Uterus (tissue), 4 donors: ENCODE data around the gene CPLX1. TPM values are rescaled to one million over a fixed set of nuclear protein-coding genes. Genes with fewer than 3 reads are reported as not detected.

Experiments used
- DNase-seq, 2 donors: peaks; one replicate each; pipeline ENCODE4 v3.0.0-alpha.2; 2019 to 2020
- H3K27ac ChIP-seq, 2 donors: fragments of 200-600 bp; sonication (generic); 1 replicate in 1 of 2; 2 replicates in 1 of 2; pipeline ENCODE4 v1.5.1; 2016 to 2018
- H3K27me3 ChIP-seq, 2 donors: fragments of 200-600 bp; sonication (generic); one replicate each; pipeline ENCODE4 v1.5.1; 2018 to 2019; ENCODE audit warnings: control low read depth in 1 of 2
- H3K36me3 ChIP-seq, 2 donors: fragments of 200-600 bp; sonication (generic); one replicate each; pipeline ENCODE4 v1.5.1; 2019; ENCODE audit warnings: control low read depth in 1 of 2
- H3K4me1 ChIP-seq, 2 donors: fragments of 200-600 bp; sonication (generic); one replicate each; pipeline ENCODE4 v1.5.1; 2018 to 2019; ENCODE audit warnings: control low read depth in 1 of 2
- H3K4me3 ChIP-seq, 2 donors: fragments of 200-600 bp; sonication (generic); 1 replicate in 1 of 2; 2 replicates in 1 of 2; pipeline ENCODE4 v1.5.1; 2018 to 2019; ENCODE audit warnings: mild to moderate bottlenecking in 1 of 2
- H3K9me3 ChIP-seq, 2 donors: fragments of 200-600 bp; sonication (generic); one replicate each; pipeline ENCODE4 v1.5.1; 2019; ENCODE audit warnings: control low read depth in 1 of 2
- POLR2A ChIP-seq, 2 donors: fragments of 450-650 bp; IDR thresholded peaks; one replicate each; pipeline ENCODE4 v1.6.1; 2016; ENCODE audit warnings: antibody characterized with exemption in 2 of 2, mild to moderate bottlenecking in 1 of 2, moderate library complexity in 1 of 2
- intact Hi-C: fragments of 100-400 bp; cut with DNase I; formaldehyde crosslinking; loops from one replicate; pipeline ENCODE4 v1.15.1; 2023; ENCODE audit warnings: low total_unique reads
- total RNA-seq, 4 donors: library from RNA; depleted of rRNA in 3 of 4; stranded (reverse); fragments of >200 nt in 3 of 4; gene quantifications; one replicate each; pipeline versions ENCODE4 v1.1.0 to v1.2.4, GENCODE V29; 2014 to 2023
- TF ChIP-seq, protein P1 (sequence below), 4 experiments: fragments of 200-600 bp in 2 of 4; fragments of 450-650 bp in 2 of 4; sonication (generic) in 2 of 4; IDR thresholded peaks; one replicate each; pipeline ENCODE4 v1.5.1; 2016 to 2019; ENCODE audit warnings: antibody characterized with exemption in 4 of 4, mild to moderate bottlenecking in 2 of 4, moderate library complexity in 1 of 4
- donor health status: DM: yes; HTN: yes; CAD: no.

Gene CPLX1
- total RNA-seq, 4 donors from 2014 or later = 0.14 to 15.1 (median 2.0) TPM

DNA sequence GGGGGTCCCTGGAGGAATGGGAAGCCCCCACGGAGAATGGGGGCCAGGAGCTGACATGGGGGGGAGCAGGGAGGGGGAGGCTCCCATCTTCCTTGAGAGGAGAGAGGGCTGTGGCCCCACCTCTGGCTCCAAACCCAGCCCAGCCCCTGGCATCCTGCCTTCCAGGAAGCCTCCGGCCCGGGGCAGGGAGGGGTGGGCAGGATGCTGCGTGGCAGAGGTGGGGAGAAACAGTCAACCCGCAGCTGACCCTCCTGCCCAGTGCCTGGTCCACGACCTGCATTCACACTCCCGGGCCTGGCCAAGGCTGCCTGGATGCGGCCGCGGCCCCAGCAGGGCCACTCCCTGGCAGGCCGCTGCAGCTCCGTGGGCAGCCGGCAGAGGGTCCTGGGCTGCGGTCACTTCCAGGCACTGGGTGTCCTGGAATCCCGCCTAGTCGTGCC lies 39.0 kb downstream of the CPLX1 start:
- Histone ChIP-seq H3K36me3 (no peaks in the 10 kb centered on the region), H3K9me3 (no peaks in the 10 kb centered on the region), H3K27ac (peak overlapping the region; percentile 68 to 72), H3K4me3 (peak overlapping the region; percentile 7 to 41), H3K4me1 (peaks cover 0 to 15% of the 10 kb centered on the region in 2 donors), H3K27me3 (no peaks in the 10 kb centered on the region)
- intact Hi-C loops = no loop called here
- DNase-seq = peak in 1 of 2 donors; percentile 70
- TF ChIP-seq, protein P1, sequence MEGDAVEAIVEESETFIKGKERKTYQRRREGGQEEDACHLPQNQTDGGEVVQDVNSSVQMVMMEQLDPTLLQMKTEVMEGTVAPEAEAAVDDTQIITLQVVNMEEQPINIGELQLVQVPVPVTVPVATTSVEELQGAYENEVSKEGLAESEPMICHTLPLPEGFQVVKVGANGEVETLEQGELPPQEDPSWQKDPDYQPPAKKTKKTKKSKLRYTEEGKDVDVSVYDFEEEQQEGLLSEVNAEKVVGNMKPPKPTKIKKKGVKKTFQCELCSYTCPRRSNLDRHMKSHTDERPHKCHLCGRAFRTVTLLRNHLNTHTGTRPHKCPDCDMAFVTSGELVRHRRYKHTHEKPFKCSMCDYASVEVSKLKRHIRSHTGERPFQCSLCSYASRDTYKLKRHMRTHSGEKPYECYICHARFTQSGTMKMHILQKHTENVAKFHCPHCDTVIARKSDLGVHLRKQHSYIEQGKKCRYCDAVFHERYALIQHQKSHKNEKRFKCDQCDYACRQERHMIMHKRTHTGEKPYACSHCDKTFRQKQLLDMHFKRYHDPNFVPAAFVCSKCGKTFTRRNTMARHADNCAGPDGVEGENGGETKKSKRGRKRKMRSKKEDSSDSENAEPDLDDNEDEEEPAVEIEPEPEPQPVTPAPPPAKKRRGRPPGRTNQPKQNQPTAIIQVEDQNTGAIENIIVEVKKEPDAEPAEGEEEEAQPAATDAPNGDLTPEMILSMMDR (IDR thresholded peaks at IDR 0.05) = peak in 1 of 4 experiments; percentile 36
- peak; percentile 34 to 55 for TF ChIP-seq POLR2A (IDR thresholded peaks at IDR 0.05)

DNA sequence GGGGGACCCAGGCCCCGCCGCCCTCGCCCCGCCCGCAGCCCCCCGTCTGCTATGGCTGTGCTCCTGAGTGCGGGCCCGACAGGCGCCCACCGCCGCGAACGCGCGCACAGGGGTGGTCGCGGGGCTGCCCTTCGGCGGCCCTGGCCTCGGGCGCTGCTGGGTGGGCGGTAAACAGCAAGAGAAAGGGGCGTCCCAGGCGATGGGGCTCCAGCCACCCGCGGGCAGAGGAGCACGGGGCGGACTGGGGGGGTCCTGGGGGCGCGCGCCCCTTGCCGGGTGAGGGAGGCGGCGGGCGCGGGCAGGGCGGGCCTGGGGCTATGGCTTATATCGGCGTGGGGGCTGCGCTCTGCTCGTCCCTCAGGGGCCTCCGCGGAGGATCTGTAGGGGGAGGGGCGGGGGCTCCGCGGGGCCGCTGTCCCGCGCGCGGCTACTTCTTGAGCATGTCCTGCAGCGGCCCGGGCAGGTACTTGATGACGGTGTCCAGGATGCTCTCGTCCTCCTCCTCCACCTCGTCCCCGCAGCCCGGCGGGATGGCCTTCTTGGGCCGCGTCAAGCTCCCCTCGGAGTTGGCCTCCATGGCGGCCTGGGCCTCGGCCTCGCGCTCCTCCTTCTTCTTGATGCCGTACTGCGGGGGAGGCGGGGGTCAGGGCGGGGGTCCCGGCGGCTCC lies 39.7 kb downstream of the CPLX1 start:
- no peak for DNase-seq
- no peaks in the 10 kb centered on the region for H3K27me3 ChIP-seq
- peaks cover 0 to 13% of the 10 kb centered on the region in 2 donors for H3K4me1 ChIP-seq
- peak overlapping the region; percentile 68 to 72 for H3K27ac ChIP-seq
- no peaks in the 10 kb centered on the region for H3K9me3 ChIP-seq
- intact Hi-C loops = no loop called here
- no peak for TF ChIP-seq POLR2A (IDR thresholded peaks at IDR 0.05)
- TF ChIP-seq, protein P1 (IDR thresholded peaks at IDR 0.05) = no peak
- H3K36me3 ChIP-seq = no peaks in the 10 kb centered on the region
- H3K4me3 ChIP-seq = peak overlapping the region; percentile 7 to 41

DNA sequence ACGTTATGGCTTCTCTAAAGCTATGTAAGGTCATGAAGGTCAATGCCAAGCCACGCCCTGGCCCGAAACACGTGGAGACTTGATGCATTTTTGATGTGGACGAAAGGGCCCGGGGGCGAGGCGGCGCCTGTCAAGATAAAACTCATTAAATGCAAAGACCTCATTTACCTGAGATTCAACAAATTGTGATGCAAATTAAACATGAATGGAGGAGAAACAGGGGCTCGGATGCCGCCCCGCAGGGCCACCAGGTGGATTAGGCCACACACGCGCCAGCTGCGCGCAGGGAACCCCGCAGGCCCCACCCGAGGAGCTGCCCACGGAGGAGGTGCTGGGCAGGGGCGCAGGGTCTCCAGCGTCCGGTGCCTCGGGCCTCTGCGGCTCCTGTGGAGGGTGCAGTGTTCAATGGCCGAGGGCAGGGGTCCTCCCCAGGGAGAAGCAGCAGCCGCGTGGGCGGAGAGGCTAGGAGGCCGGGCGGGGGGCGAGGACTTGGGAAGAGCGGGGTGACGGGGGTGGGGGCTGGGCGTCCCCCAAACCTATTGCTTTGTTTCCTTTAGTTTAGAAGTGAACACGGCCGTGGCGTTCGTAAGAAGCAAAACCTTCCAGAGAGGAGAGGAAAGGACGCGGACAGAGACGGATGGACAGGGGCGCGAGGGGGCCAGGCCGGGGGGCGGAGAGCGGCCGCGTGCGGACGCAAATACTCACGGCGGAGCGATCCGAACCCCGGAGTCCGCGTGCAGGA lies 40.4 kb downstream of the CPLX1 start:
- H3K27me3 ChIP-seq = no peaks in the 10 kb centered on the region

DNA sequence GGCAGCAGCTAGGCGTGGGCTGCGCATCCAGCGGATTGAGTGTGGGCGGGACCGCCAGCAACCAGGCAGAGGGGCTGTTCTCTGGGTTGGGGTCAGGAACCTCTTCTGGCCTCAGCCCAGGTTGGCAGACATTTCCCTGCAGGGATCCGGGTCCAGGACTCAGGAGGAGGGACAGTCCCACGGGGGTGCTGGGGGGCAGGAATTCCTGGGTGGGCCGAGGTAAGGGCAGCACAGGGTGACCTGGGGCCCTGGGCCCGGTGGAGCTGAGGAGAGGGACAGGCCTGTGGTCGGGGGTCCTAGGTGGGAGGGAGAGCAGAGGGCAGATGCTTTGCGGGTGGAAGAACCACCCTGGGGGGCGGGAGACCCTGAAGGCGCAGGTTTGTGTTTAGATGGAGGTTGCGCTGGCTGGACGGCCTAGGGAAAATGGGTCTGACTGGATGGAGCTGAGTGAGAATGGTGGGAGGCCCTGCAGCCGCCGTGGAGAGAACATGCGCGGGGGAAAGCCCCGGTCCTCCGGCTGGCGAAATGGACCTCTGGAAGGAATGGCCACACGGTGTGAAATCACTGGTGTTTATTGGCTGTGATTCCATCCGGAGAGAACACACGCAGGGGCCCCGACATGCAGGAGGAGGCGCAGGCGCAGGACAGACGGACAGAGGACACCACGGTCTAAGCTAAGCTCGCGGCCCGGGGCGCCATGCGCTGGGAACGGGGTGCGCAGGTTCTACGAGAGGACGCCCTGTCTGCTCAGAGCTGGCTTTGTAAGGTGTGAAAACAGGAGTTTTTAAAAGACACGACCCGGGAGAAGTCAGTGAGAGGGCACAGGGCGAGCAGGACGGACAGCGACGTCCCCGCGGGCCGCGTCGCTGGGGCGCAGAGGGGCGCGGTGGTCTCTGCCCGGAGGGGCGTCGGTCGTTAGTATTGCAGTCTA lies 41.3 kb downstream of the CPLX1 start:
- no peaks in the 10 kb centered on the region for H3K9me3 ChIP-seq
- H3K36me3 ChIP-seq = no peaks in the 10 kb centered on the region
- TF ChIP-seq, protein P1 (IDR thresholded peaks at IDR 0.05) = no peak
- TF ChIP-seq POLR2A (IDR thresholded peaks at IDR 0.05) = no peak
- H3K27me3 ChIP-seq = no peaks in the 10 kb centered on the region
- intact Hi-C loops = no loop called here
- no peak overlapping the region for H3K27ac ChIP-seq
- no peak overlapping the region for H3K4me3 ChIP-seq
- peaks cover 3 to 20% of the 10 kb centered on the region in 2 donors for H3K4me1 ChIP-seq
- DNase-seq = no peak

More for the DNA sequence above, 40.4 kb downstream of the CPLX1 start:
- H3K9me3 ChIP-seq = no peaks in the 10 kb centered on the region
- peak overlapping the region; percentile 68 to 72 for H3K27ac ChIP-seq
- no peak for DNase-seq
- peak overlapping the region in 1 of 2 donors; percentile 41 for H3K4me3 ChIP-seq
- intact Hi-C loops = no loop called here
- no peak for TF ChIP-seq POLR2A (IDR thresholded peaks at IDR 0.05)
- TF ChIP-seq, protein P1 (IDR thresholded peaks at IDR 0.05) = no peak
- no peaks in the 10 kb centered on the region for H3K36me3 ChIP-seq
- H3K4me1 ChIP-seq = peaks cover 0 to 16% of the 10 kb centered on the region in 2 donors
